Osteoblast (primary cell): ENCODE measurements around the gene NIM1K. TPM values are rescaled to one million over a fixed set of nuclear protein-coding genes. Genes with fewer than 3 reads are reported as not detected.
"Not testable (repeated sequence)": the region's sequence is repeated elsewhere in the genome, so short reads cannot be mapped to it uniquely, and the experiment has no call there.

Source experiments
- DNase-seq: peaks from one replicate; pipeline ENCODE4 v3.0.0; 2011; ENCODE audit warnings: low spot score, mixed read lengths; ENCODE audit not compliant: insufficient read length; ENCODE audit errors: missing footprints
- H2AFZ ChIP-seq: 2 replicates; pipeline ENCODE4 v1.6.0; 2011; ENCODE audit warnings: mild to moderate bottlenecking, low read length
- H3K27ac ChIP-seq: 2 replicates; pipeline ENCODE4 v1.5.1; 2011; ENCODE audit warnings: mild to moderate bottlenecking, low read depth, low read length, moderate library complexity
- H3K27me3 ChIP-seq: 2 replicates; pipeline ENCODE4 v1.6.0; 2012; ENCODE audit warnings: mild to moderate bottlenecking, control low read depth, inconsistent platforms, low read length, moderate library complexity; ENCODE audit not compliant: insufficient read depth
- H3K36me3 ChIP-seq: 2 replicates; pipeline ENCODE4 v1.5.1; 2011; ENCODE audit warnings: mild to moderate bottlenecking, low read length, control low read depth, moderate library complexity; ENCODE audit not compliant: insufficient read depth
- H3K4me1 ChIP-seq: 2 replicates; pipeline ENCODE4 v1.5.1; 2011; ENCODE audit warnings: mild to moderate bottlenecking, low read length, control low read depth, moderate library complexity; ENCODE audit not compliant: insufficient read depth
- H3K4me2 ChIP-seq: 2 replicates; pipeline ENCODE4 v1.6.0; 2011; ENCODE audit warnings: mild to moderate bottlenecking, low read length; ENCODE audit not compliant: insufficient read depth
- H3K4me3 ChIP-seq: fragments of 200-600 bp; sonication (generic); 3 replicates; pipeline ENCODE4 v1.5.1; 2012; ENCODE audit warnings: mild to moderate bottlenecking, low read length, inconsistent platforms; ENCODE audit not compliant: insufficient read depth
- H3K79me2 ChIP-seq: 2 replicates; pipeline ENCODE4 v1.6.0; 2012; ENCODE audit warnings: mild to moderate bottlenecking, low read length, control low read depth, inconsistent platforms; ENCODE audit not compliant: insufficient read depth
- H3K9me3 ChIP-seq: 2 replicates; pipeline ENCODE4 v1.5.1; 2011; ENCODE audit warnings: low read depth, low read length, control low read depth
- H4K20me1 ChIP-seq: 2 replicates; pipeline ENCODE4 v1.6.0; 2012; ENCODE audit warnings: mild to moderate bottlenecking, low read length, control low read depth; ENCODE audit not compliant: insufficient read depth
- total RNA-seq: library from RNA; depleted of rRNA; stranded (reverse); fragments of >200 nt; gene quantifications from 2 replicates; pipeline ENCODE4 v1.2.3, GENCODE V29; 2012
- TF ChIP-seq, protein P1 (sequence below): IDR thresholded peaks from 2 replicates; pipeline ENCODE4 v1.5.1; 2011; ENCODE audit warnings: mild to moderate bottlenecking, low read depth, low read length, moderate library complexity; ENCODE audit errors: extremely low read depth

Gene NIM1K
- total RNA-seq, 1 donor, result 1.1 TPM

DNA sequence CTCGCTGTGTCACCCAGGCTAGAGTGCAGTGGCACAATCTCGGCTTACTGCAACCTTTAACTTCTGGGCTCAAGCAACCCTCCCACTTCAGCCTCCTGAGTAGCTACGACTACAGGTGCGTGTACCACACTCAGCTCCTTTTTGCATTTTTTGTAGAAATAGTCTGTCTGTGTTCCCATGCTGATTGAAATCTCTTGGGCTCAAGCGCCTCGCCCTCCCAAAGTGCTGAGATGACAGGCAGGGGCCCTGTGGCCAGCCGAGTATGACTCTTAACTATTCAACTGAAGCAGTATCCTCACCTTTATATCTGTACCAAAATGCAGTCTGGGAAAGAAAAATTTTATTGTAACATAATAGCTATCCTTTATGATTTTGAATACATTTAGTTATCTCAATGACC is 12.2 kb upstream of the NIM1K start:
- TF ChIP-seq, protein P1, sequence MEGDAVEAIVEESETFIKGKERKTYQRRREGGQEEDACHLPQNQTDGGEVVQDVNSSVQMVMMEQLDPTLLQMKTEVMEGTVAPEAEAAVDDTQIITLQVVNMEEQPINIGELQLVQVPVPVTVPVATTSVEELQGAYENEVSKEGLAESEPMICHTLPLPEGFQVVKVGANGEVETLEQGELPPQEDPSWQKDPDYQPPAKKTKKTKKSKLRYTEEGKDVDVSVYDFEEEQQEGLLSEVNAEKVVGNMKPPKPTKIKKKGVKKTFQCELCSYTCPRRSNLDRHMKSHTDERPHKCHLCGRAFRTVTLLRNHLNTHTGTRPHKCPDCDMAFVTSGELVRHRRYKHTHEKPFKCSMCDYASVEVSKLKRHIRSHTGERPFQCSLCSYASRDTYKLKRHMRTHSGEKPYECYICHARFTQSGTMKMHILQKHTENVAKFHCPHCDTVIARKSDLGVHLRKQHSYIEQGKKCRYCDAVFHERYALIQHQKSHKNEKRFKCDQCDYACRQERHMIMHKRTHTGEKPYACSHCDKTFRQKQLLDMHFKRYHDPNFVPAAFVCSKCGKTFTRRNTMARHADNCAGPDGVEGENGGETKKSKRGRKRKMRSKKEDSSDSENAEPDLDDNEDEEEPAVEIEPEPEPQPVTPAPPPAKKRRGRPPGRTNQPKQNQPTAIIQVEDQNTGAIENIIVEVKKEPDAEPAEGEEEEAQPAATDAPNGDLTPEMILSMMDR, result no peak

DNA sequence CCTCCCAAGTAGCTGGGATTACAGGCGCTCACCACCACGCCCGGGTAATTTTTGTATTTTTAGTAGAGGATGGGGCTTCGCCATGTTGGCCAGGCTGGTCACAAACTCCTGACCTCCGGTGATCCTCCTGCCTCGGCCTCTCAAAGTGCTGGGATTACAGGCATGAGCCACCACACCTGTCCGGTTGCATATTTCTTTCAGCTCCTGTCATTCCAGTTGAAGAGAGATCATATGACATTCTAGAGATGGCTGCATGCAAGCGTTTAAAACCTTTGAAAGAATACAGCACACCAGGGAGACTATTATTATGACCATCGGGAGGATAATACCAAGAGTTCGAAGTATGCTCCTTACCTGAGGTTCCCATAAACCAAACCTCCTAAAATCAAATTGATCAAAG is 9.6 kb upstream of the NIM1K start:
- H3K79me2 ChIP-seq, result no peaks in the 10 kb centered on the region
- no peaks in the 10 kb centered on the region for H4K20me1 ChIP-seq
- H2AFZ ChIP-seq, result no peak overlapping the region
- H3K4me2 ChIP-seq, result no peak overlapping the region
- no peaks in the 10 kb centered on the region for H3K36me3 ChIP-seq
- DNase-seq, result no peak
- H3K4me1 ChIP-seq, result no peaks in the 10 kb centered on the region
- H3K9me3 ChIP-seq, result no peaks in the 10 kb centered on the region
- no peak overlapping the region for H3K4me3 ChIP-seq
- TF ChIP-seq, protein P1, result no peak
- H3K27ac ChIP-seq, result no peak overlapping the region
- no peaks in the 10 kb centered on the region for H3K27me3 ChIP-seq

More for the DNA sequence above, 12.2 kb upstream of the NIM1K start:
- Histone ChIP-seq H3K27ac (no peak overlapping the region), H4K20me1 (no peaks in the 10 kb centered on the region), H3K79me2 (no peaks in the 10 kb centered on the region), H3K9me3 (no peaks in the 10 kb centered on the region), H3K36me3 (peaks cover under 1% of the 10 kb centered on the region), H3K27me3 (no peaks in the 10 kb centered on the region), H2AFZ (no peak overlapping the region), H3K4me1 (no peaks in the 10 kb centered on the region), H3K4me2 (no peak overlapping the region), H3K4me3 (no peak overlapping the region)
- DNase-seq, result no peak

DNA sequence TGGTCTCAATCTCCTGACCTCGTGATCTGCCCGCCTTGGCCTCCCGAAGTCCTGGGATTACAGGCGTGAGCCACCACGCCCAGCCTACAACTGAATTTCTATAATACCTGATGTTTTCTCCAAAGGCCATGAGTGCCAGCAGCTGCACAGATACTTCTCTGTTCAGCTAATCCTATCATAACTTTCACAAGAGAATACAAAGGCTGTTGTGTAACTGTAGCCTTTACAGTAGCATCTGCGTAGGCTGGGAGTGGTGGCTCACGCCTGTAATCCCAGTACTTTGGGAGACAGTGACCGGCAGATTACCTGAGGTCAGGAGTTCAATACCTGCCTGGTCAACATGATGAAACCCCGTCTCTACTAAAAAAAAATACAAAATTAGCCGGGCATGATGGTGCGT is 8.9 kb upstream of the NIM1K start:
- H3K4me2 ChIP-seq, H3K27ac ChIP-seq, H3K36me3 ChIP-seq, H3K9me3 ChIP-seq, H3K4me1 ChIP-seq, H3K4me3 ChIP-seq, H3K27me3 ChIP-seq, H3K79me2 ChIP-seq, H4K20me1 ChIP-seq, DNase-seq, H2AFZ ChIP-seq: not testable (repeated sequence)

DNA sequence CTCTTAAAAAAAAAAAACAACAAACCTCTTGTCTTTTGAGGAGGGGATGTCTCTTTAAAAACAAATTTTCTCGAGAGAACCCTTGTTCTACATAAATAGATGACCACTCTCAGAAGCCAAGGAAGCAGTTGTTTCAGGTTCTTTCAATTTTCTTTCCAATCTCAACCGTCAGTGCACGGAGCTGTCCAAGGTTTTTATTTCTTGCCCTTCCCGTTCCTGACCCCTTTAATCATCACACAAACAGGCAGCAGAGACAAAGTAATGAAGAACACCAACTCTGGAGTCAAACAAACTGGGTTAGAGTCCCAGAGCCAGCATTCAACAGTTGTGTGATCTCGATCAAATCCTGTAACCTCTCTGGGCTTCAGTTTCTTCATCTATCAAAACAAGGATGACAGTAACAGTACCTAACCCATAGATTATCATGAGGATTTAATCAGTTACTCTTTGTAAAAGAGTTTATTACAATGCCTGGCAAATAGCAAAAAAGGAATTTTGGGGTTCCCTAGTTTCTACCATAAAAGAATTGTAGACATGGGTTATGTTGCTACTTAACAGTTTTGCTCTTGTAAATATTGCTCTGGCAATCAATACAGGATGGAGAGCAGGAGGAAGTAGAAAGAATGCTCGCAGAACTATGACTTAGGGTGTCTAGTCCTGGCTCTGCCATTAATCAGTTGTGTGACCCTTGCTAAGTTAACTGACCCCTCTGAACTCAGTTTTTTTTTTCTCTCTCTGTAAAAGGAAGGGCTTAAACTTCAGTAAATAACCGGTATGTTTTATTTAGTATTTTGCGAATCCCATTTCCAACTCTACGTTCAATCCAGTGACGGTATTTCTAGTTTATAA is 1.0 kb upstream of the NIM1K start:
- peaks cover 23% of the 10 kb centered on the region for H3K4me1 ChIP-seq
- H3K36me3 ChIP-seq, result no peaks in the 10 kb centered on the region
- H3K27ac ChIP-seq, result no peak overlapping the region
- no peak overlapping the region for H3K4me2 ChIP-seq
- H2AFZ ChIP-seq, result no peak overlapping the region
- no peaks in the 10 kb centered on the region for H3K27me3 ChIP-seq
- no peak overlapping the region for H3K4me3 ChIP-seq
- DNase-seq, result peak; percentile 84
- no peaks in the 10 kb centered on the region for H3K9me3 ChIP-seq
- H3K79me2 ChIP-seq, result no peaks in the 10 kb centered on the region
- TF ChIP-seq, protein P1, result no peak
- H4K20me1 ChIP-seq, result no peaks in the 10 kb centered on the region
